ENCODE measurements around the gene C2.
"Not testable (repeated sequence)": the region's sequence is repeated elsewhere in the genome, so short reads cannot be mapped to it uniquely, and the experiment has no call there.

GRCh38 chr6:31989363-31989762, 61.8 kb downstream of the C2 start:
- TF ChIP-seq CTCF (IDR thresholded peaks at IDR 0.05); ZFX (IDR thresholded peaks at IDR 0.05; ENCODE audit: borderline replicate concordance): not testable (repeated sequence)
